HG02938 (cell line): ENCODE results near the gene GRK6.

Experiments
- ATAC-seq: cut with Tn5 transposase; IDR thresholded peaks from one replicate; pipeline ENCODE4 v1.9.1; 2021; ENCODE audit warnings: mild to moderate bottlenecking, moderate library complexity; ENCODE audit not compliant: unreplicated experiment

GRK6 gene

DNA sequence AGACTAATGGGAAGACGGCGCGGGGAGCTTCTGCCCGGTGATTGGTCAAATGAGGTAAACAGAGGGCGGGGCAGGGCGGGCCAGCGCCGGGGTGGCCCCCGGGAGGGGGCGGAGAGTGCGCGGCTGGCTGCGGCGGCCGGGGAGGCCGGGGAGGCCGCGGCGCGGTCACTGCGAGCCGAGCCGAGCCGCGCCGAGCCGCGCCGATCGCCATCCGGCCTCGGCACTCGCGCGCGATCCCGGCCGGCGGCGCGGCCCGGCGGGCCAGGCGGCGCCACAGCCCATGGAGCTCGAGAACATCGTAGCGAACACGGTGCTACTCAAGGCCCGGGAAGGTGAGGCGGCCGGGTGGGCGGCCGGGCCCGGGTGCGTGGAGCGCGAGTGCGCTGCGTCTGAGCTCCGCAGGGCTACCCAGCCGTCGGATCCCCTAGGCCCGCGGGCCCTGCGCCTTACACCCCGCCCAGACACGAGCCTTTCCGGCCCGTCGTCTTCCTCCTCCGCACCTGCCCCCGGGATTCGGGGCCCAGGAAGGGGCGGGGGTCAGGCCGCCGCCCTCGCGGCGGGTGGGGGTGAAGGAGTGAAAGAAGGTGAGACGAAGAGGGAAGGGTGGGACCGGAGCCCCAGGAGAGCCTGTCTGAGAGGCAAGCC lies at the start of gene GRK6:
Gene GRK6, plus strand, starts transcription at position 111 of the 645 bp plus-strand sequence. Its CDS starts 170 bp downstream, at position 281.
- ATAC-seq = peak; percentile 5

DNA sequence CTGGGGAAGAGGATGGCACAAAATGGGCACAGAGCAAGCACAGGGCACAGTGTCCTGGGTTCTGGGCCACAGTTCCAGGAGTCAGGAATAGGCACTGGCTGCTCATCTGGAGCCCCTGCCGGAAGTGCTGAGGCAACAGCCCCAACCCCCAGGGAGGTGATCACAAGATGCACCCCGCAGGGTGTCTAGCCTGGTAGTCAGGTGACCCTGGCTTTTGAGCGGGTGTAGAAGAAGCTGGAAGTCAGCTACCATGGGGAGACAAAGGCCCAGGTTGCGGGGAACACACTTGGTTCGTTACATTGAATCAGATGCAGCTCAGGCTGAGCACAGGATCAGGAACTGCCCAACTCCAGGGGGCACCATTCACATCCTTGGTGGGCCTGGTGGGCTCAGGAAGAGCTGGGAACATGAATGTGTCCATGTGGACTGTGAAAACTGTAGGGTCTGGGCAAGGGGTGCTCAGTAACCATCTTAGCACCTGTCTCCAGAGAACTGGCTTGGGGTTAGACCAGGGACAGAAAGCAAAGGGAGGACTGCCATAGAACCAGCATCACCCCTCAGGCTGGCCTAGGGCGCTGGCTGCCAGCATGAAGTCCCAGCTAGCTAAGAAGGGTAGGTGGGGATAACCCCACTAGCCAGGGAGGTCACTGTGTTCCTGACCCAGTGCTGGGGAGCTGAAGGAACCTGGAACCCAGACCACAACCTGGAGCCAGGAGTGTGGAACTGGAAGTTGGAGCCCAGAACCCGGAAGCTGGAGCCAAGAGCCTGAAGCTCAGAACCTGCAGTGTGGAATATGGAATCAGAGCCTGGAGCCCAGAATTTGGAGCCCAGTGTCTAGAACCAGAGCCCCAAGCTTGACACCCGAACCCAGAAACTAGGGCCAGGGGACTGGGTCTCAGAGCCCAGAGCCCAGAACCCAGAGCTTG lies 48.4 kb upstream of the GRK6 start:
- ATAC-seq = no peak

DNA sequence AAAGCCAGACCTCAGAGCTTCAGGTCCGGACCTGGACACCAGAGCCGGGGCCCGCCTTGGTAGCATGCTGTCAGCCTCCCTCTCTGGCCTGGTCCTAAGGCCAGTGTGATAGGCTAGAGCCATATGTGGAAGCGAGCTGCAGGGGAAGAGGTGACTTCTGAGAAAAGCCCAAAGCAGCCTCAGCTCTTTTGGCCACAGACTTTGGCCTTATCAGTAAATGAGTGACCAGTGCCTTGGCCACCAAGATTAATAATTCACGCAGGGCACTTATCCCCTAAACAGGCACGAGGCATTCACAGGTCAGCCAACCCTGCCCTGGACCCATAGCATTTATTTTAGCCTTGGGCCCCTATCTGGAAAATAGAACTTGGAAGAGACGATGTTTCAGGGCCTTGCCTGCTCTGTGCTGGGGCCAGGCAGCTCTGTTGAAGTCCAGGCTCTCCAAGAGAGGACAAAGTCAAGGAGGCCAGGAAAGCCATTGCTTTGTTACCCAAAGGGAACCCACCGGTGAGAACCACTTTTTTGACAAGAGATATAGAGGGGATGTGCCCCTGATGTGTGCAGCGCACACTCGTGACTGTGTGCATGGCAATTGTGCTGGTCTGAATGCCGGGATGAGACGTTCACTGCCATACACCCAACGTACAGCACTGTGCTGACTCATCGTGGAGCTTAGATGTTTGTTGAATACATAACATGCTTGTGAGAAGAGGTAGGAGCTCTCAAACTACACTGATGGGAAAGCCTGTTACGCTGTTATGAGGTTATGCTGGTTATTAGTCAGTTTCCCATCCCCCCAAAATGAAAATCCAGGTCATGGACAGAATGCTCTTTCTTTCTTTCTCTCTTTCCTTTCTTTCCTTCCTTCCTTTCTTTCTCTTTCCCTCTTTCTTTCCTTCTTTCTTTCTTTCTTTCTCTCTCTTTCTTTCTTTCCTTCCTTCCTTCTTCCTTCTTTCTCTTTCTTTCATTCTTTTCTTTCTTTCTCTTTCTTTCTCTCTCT lies 47.3 kb upstream of the GRK6 start:
- peak; percentile 48 for ATAC-seq

DNA sequence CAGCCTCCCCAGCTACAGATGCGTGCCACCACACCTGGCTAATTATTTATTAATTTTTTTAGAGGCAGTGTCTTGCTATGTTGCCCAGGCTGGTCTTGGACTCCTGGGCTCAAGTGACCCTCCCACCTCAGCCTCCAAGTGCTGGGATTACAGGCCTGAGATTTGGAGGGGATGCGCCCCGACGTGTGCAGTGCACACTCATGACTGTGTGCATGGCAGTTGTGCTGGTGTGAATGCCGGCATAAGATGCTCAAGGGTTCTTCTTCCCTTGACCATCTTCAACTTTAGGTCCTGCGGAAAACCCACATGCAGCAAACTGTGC lies 45.7 kb upstream of the GRK6 start:
- ATAC-seq = no peak

DNA sequence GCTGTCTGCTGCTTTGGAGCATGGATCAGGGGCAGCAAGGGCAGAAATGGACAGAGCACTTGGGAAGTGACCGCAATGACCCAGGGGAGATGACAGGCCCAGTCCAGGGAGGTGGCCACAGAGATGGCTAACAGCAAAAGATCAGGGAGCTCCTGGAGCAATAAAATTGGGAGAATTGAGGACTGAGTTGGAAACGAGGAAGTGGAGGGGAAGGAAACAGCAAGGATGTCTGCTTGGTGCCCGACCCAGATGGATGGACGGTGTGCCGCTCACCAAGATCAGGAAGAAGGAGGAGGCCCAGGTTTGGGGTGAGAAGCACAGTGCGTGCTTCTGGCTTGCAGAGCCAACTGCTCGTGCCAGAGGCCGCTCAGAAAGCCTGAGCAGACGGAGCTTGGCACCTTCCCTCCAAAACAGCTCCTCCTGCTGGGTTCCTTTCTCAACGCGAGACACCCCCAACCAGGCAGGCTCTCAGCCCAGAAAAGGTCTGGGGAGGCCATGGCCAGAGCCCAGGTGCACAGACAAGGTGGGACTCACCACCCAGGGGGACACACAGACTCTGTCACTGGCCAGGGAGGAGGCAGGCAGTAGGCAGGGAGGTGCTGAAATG lies 44.0 kb upstream of the GRK6 start:
- no peak for ATAC-seq

DNA sequence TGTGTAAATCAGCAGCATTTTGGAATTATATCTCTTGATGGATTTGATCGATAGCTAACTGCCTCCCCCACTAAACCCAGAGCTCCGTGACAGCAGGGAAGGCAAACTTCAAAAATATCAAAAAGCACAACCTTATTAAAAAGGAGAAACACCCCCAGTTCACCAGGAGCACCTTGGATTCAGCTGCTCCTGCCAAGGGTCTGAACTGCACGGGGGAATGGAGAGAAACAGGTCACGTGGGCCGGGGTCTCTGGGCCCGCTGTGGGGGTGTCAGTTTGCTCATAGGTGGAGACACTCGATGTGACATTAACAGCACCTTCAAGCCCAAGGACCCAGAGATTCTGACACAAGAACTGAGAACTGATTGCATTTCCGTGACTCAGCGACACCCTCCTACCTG lies 43.3 kb upstream of the GRK6 start:
- no peak for ATAC-seq

DNA sequence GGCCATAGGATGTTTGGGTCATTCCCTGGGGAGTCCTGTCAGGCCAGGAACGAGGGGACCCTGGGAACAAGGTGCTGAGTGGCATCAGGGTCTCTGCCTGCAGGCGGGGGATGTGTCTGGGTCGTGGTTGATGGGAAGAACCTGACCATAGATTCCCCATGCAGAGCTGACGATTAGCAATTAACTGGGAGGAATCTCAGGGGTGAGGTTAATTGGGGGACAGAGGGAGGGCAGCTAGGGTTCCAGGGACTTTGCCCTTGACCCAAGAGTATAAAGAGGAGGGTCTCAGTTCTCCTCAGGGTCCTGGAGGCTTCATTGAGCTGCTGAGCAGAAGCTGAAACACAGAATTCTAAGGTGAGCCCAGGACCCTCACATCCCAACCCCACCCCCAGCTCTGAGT lies 42.3 kb upstream of the GRK6 start, which contains the start of gene SLC34A1:
Gene SLC34A1, plus strand, starts transcription at position 301 of the 400 bp plus-strand sequence. CDS start 1,308 bp downstream, outside the sequence.
- ATAC-seq = no peak

DNA sequence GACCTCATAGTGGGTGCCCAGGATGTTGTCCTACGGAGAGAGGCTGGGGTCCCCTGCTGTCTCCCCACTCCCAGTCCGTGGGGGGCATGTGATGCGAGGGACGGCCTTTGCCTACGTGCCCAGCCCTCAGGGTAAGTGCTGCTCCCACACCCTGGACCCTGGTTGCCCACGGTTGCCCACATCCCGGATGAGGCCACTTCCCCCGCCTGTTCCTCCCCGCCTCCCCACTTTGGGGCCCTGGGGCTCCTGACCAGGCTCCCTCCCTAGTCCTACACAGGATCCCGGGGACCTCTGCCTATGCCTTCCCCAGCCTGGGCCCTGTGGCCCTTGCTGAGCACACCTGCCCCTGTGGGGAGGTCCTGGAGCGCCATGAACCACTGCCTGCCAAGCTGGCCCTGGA lies 40.8 kb upstream of the GRK6 start:
- no peak for ATAC-seq

DNA sequence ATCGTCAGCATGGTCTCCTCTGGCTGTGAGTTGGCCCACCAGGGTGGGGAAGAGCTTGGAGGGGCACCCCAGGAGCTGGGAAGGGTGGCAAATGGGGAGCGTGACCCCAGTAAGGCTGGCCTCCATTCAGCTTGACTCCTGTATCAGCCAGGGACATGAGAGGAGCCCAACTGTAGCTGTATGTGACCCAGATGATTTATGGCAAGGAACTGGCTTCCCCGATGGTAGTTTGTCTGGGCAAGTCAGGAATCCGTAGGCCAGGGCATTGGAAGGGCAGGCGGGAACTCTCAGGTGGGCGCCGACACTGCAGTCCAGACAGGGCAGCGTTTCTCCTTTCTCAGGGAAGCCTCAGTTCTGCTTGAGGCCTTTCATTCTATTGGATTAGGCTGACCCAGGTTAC lies 39.9 kb upstream of the GRK6 start:
- no peak for ATAC-seq

DNA sequence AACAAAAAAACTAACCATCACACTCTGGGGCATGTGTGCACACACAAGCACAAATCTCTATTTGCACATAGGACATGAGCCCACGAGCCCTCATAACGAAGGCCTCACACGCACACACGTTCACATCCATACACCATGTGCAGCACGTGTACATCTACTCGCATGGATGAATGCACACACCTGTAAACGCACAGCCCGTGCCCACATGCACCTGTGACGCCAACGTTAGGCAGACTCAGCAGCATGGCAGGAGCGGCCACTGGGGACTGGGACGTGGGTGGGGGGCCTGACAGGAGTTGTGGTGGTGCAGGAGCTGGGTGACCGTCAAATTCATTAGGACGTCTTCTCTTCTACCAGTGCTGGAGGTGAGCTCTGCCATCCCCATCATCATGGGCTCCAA lies 39.1 kb upstream of the GRK6 start:
- ATAC-seq = no peak

DNA sequence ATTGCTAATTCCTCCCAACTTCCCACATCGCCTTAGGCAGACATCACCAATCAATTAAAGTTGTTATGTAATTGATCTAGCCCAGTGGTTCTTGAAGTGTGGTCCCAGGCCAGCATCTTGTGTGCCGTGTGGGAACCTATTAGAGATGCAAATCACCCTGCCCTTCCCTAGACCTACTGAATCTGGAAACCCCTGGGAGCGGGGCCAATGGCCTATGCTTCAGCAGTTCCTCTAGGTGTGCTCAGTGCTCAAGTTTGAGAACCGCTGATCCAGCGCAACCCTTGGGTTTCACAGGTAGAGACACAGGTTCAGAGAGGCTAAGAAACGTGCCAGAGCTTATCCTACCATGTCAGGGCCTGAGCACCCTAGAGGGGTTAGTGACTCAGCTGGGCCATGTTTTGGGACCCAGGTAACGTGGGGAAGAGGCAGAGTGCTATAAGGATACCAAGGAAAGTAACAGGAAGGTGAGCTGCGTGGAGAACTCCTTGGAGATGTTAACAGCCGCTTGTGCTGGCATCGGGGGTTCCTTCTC lies 37.9 kb upstream of the GRK6 start:
- ATAC-seq = no peak

DNA sequence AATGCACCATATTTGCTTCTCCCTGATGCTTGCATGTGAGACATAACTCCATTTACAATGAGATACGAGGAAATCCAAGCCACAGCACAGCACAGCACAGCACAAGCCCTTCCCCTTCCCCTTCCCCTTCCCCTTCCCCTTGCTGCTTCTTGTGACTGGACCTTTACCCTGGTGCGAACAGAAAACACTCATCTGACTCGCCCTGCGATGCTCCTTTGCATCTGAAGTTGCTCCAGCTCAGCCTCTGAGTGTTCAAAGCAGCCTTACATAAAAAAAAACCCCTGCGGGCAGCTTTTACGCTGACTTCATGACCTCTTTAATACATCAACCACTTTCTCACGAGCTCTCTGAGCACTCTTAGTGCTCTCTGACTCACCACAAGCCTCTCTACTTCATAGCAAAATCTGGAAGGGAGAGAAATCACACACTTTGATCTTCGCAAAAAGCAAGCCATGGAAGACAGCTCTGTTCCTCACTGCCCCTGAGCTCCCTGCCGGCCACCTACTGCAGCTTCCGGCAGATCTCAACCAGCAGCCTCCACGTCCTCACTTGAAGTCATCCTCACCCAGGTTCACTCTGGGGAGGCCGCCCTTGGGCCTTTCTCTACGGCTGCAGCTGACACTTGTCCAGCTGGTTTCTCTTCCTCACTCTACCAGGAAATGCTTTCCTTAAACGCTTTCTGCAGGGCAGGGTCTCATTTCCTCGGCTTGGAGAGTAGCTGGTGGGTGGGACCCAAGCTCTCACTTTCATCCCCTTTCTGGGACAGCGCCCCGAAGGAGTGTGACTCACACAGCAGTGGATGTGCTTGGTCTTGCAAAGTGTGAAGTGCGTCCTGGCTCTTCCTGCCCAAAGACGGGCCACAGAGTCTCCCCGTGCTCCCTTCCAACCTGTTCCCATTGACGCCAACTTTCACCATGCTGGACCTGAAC lies 37.0 kb upstream of the GRK6 start:
- ATAC-seq = no peak

DNA sequence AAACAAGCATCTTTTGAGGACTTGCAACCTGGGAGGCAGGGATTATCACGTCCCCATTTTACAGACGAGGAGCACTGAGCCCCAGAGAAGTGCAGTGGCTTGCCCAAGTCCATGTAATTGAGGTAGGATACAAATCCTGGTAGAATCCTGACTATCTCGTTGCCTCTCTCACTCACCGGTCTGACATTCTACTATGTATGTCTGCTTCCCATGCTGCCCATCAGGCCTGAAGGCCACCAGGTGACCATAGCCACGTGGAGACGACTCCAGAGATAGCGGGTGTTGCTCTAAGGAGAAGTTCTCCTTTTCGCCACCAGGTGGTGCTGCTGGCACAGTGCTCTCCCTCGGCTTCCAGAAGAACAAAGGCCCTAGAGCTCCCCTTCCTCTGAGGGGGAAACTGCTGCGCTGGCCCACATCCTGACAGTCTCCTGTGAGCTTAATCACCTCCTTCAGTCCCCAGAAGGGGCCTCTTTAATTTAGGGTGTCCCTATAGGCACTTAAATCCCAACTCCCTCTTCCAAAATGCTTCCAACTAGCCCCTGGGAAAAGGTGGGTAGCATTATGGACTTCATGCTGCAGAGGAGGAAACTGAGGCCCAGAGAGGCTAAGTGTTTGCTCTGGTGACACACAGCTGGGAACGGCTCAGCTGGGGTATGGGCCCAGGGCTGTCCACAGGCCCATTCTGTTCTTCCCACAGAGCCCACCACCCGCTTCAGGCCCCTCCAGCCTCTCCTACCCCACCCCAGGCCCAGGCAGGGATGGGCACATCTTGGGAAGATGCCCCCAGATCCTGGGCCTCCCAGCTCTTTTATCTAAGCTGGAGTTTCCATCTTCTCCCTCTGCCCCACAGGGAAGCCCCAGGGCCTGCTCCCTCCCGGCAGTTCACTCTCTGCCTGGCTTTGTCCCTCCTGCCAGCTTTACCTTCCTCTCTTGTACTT lies 35.8 kb upstream of the GRK6 start:
- peak; percentile 70 for ATAC-seq

DNA sequence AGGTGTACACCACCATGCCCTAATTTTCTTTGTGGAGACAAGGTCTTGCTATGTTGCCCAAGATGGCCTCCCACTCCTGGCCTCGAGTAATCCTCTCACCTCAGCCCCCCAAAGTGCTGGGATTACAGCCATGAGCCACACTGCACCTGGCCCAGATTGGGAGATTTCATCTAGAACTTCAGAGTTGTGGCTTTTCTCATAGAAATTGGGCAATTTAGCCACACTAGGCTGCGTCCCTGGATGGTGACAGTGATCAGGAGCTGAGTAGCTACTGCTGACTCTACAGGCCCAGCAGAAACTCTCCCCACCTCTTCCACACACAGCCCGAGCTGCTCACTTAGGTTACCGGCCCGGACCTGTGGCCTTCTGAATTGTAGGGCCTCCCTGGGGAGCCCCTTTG lies 33.7 kb upstream of the GRK6 start:
- ATAC-seq = no peak

DNA sequence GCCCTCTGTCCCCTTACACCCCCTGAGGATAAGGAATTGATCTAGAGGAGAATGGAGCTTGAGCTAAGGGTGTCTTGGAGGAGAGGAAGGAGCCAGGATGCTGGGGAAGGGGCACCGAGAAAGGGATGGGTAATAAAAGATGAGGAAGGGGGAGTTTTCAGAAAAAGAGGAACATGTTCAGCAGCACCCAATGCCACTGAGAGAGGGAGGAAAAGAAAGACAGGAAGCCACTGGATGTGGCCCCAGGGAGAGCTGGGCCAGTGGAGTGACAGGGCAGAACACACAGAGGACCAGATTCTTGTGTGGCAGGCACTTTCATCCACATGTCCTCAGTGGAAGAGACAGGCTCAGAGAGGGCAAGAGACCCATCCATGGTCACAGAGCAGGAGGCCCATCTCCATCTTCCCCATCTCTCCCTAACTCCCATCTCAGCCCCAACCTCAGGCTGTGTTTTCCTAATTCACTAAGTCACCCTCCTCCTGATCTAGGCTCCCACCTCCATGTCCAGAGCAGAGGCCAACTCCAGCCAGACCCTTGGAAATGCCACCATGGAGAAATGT lies 33.2 kb upstream of the GRK6 start:
- ATAC-seq = no peak

DNA sequence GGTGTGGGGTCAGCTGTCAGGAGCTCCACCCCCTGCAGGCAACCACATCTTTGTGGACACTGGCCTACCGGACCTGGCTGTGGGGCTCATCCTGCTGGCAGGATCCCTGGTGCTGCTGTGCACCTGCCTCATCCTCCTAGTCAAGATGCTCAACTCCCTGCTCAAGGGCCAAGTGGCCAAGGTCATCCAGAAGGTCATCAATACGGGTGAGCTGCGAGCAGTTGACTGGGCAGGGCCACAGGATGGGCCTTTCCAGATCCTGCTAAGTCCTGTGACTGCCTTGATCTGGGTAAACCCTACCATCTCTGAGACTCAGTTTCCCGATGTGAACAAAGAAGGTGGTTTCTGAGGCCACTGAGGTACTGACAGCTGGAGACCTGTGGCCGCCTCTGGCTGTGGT lies 32.5 kb upstream of the GRK6 start:
- ATAC-seq = no peak

DNA sequence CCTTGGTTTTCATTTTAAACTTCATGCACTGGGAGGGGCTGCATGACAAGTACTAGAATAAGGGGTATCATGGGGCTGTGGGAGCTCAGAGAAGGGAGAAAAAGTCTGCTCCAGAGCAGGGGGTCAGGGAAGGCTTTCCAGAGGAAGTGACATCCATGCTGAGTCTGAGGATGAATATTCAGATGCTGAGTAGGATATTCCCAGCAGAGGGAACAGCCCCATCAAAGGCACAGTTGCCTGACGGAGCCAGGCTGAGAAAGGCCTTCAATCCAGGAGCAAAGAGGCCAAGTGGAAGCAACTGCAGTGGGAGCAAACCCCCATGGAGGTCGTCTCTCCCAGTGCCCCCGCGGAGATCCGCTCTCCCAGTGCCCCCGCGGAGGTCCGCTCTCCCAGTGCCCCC lies 30.4 kb upstream of the GRK6 start:
- ATAC-seq = no peak

DNA sequence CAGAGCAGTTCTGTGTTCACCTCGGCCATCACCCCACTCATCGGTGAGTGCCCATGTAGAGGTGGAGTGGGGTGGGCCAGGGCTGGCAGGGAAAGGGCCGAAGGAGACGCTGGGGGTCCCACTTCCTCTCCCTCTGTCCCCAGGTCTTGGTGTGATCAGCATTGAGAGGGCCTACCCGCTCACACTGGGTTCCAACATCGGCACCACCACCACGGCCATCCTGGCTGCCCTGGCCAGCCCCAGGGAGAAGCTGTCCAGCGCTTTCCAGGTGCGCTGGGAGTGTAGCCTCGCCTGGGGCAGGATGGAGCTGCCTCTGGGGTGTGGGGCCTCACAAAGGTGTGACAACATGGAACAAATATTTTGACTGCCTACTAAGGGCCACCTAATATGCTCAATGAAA lies 29.7 kb upstream of the GRK6 start:
- no peak for ATAC-seq
